BJ (cell line): ENCODE results near the gene MCCD1. TPM values are rescaled to one million over a fixed set of nuclear protein-coding genes. Genes with fewer than 3 reads are reported as not detected.
"Not testable (repeated sequence)": the region's sequence is repeated elsewhere in the genome, so short reads cannot be mapped to it uniquely, and the experiment has no call there.

ENCODE experiments used
- CTCF ChIA-PET: fragments of 350-600 bp; formaldehyde crosslinking; extraction: SDS; loops from one replicate; lab custom pipeline; 2021; ENCODE audit warnings: antibody characterized with exemption, inconsistent platforms; lab: Yijun Ruan, JAX
- POLR2A ChIA-PET: fragments of 300-600 bp; sonication (Branson Sonifier 250); formaldehyde crosslinking; extraction: SDS; loops from one replicate; lab custom pipeline; 2021; ENCODE audit warnings: antibody characterized with exemption; lab: Charles Lee
- DNase-seq: peaks from one replicate; pipeline ENCODE4 v3.0.0-alpha.2; 2011; ENCODE audit warnings: low read depth
- H3K27me3 ChIP-seq: 2 replicates; pipeline ENCODE4 v1.6.0; 2011; ENCODE audit warnings: low read length; ENCODE audit not compliant: control insufficient read depth, insufficient read depth
- H3K36me3 ChIP-seq: 2 replicates; pipeline ENCODE4 v1.5.1; 2011; ENCODE audit warnings: low read length; ENCODE audit not compliant: control insufficient read depth, insufficient read depth
- H3K4me3 ChIP-seq: 2 replicates; pipeline ENCODE4 v1.5.1; 2011; ENCODE audit warnings: low read depth, mild to moderate bottlenecking, control low read depth, low read length
- polyA plus RNA-seq: library from polyadenylated mRNA; depleted of rRNA; stranded (reverse); fragments of >200 nt; gene quantifications from 2 replicates; pipeline ENCODE4 v1.2.3, GENCODE V29; 2011
- TF ChIP-seq, protein P1 (sequence below): IDR thresholded peaks from 2 replicates; pipeline ENCODE4 v1.5.1; 2011; ENCODE audit warnings: low read depth, mild to moderate bottlenecking, control low read depth, inconsistent platforms, low read length, moderate library complexity; ENCODE audit not compliant: insufficient read depth

Gene MCCD1
- polyA plus RNA-seq, 1 experiment, result not detected

DNA sequence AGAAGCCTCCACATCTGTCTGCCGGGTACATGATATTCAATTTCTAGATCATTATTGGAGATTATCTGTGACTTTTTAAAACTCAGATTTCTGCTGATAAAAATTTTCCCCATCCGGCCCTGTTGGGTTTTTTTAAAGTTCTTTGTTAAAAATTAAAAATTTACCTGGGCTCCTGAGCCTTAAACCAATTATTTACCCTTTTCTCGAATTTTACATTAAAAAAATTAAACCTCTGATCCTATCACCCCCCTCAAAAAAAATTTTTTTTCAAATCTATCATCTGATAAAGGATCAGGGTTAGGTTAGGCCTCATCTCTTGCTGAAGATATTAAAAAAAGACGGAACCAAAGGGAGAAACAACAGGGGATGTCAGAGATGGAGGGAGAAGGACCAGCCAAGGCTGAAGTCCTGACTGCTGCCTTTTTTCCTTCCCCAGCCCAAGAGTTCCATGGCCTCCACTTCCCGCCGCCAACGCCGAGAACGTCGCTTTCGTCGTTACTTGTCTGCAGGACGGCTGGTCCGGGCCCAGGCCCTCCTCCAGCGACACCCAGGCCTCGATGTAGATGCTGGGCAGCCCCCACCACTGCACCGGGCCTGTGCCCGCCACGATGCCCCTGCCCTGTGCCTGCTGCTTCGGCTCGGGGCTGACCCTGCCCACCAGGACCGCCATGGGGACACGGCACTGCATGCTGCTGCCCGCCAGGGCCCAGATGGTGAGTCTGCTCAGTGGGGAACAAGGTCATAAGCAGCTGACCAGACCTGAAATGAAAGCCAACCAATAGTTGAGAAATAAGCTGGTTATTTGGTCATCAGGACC is 19.2 kb downstream of the MCCD1 start:
- POLR2A ChIA-PET, result interaction anchor here (0.5 to 0.6 kb wide), 2 partner anchors 79 to 380 kb away, joined by 16 to 22 read pairs; no protein-coding TSS in a partner anchor

DNA sequence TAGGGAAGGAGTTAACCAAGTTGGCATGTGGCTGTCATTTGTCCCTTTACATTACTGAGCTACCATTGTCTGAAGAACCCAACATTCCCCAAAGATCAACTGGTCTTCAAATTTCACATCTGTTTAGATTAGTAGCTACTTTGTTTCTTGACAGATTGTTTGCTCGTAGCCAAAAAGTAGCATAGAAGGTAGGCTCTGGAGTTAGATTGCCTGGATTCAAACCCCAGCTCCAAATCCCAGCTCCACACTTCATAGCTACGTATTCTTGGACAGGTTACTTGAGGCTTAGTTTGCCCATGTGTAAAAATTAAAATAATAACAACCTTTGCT is 19.7 kb downstream of the MCCD1 start:
- TF ChIP-seq, protein P1, sequence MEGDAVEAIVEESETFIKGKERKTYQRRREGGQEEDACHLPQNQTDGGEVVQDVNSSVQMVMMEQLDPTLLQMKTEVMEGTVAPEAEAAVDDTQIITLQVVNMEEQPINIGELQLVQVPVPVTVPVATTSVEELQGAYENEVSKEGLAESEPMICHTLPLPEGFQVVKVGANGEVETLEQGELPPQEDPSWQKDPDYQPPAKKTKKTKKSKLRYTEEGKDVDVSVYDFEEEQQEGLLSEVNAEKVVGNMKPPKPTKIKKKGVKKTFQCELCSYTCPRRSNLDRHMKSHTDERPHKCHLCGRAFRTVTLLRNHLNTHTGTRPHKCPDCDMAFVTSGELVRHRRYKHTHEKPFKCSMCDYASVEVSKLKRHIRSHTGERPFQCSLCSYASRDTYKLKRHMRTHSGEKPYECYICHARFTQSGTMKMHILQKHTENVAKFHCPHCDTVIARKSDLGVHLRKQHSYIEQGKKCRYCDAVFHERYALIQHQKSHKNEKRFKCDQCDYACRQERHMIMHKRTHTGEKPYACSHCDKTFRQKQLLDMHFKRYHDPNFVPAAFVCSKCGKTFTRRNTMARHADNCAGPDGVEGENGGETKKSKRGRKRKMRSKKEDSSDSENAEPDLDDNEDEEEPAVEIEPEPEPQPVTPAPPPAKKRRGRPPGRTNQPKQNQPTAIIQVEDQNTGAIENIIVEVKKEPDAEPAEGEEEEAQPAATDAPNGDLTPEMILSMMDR, result no peak
- no peaks in the 10 kb centered on the region for H3K27me3 ChIP-seq
- H3K36me3 ChIP-seq, result peaks cover 3% of the 10 kb centered on the region; the same call in 1 of the 2 replicates
- H3K4me3 ChIP-seq, result peak overlapping the region; percentile 50; the same call in 1 of the 2 replicates
- ChIA-PET POLR2A (interaction anchor here (0.5 kb wide), 1 partner anchor 380 kb away, joined by 16 read pairs; no protein-coding TSS in a partner anchor), CTCF (interaction anchor here (1.2 to 17.0 kb wide), 5 partner anchors 11 to 61 kb away, joined by 3 to 433 read pairs (median 15); partner anchors contain the start of genes LST1, LTB, NCR3 and TNF)
- DNase-seq, result no peak

More for the DNA sequence above, 19.2 kb downstream of the MCCD1 start:
- CTCF ChIA-PET, result interaction anchor here (0.5 to 17.0 kb wide), 13 partner anchors 11 to 404 kb away, joined by 3 to 433 read pairs (median 3); partner anchors contain the start of genes LST1, LTB, NCR3 and TNF
- TF ChIP-seq, protein P1, result no peak
- no peak for DNase-seq
- peak overlapping the region; percentile 50 for H3K4me3 ChIP-seq
- no peaks in the 10 kb centered on the region for H3K27me3 ChIP-seq
- peaks cover 3% of the 10 kb centered on the region; the same call in 1 of the 2 replicates for H3K36me3 ChIP-seq

DNA sequence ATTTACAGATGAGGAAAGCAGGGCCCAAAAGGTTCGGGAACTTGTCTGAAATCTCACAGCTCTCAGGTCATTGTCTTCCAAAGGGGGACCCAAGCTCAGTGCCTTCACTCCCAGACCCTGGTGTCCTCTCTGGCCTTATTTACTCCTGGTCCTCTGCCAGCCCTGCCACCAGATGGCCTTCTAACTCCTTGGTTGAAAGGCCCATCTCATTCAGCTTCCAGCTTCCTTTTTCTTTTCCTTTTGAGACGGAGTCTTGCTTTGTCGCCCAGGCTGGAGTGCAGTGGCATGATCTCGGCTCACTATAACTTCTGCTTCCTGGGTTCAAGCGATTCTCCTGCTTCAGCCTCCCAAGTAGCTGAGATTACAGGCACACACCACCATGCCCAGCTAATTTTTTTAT is 22.6 kb downstream of the MCCD1 start:
- H3K4me3 ChIP-seq, POLR2A ChIA-PET, H3K36me3 ChIP-seq, DNase-seq, H3K27me3 ChIP-seq: not testable (repeated sequence)
- TF ChIP-seq, protein P1, result peak; percentile 34; the same call in 1 of the 2 replicates
- CTCF ChIA-PET, result interaction anchor here (0.9 to 17.0 kb wide), 9 partner anchors 10 to 112 kb away, joined by 3 to 433 read pairs (median 3); partner anchors contain the start of genes LST1, LTB, NCR3 and TNF

GRCh38 chr6:31556307-31556706 is 27.5 kb downstream of the MCCD1 start:
- ChIA-PET POLR2A (no interaction called here), CTCF (interaction anchor here (0.7 to 1.1 kb wide), 2 partner anchors 24 to 25 kb away, joined by 3 to 4 read pairs; no protein-coding TSS in a partner anchor)
- H3K36me3 ChIP-seq, result peaks cover 18% of the 10 kb centered on the region
- H3K4me3 ChIP-seq, result no peak overlapping the region
- DNase-seq, result no peak
- no peaks in the 10 kb centered on the region for H3K27me3 ChIP-seq
- TF ChIP-seq, protein P1, result no peak
